KMS-11 (cell line): ENCODE data around the gene AP1S3.

ENCODE experiments used
- H2AFZ ChIP-seq: fragments of 200-600 bp; sonication (generic); 2 replicates; pipeline ENCODE4 v1.6.1; 2016; ENCODE audit warnings: antibody characterized with exemption, mixed run types, low read depth
- H3K27ac ChIP-seq: fragments of 200-600 bp; sonication (generic); 2 replicates; pipeline ENCODE4 v1.6.1; 2016; ENCODE audit warnings: mild to moderate bottlenecking, mixed run types
- H3K27me3 ChIP-seq: fragments of 200-600 bp; sonication (generic); 2 replicates; pipeline ENCODE4 v1.6.1; 2017; ENCODE audit warnings: mild to moderate bottlenecking, low read depth, mixed run types, moderate library complexity; ENCODE audit not compliant: insufficient read depth
- H3K36me3 ChIP-seq: fragments of 200-600 bp; sonication (generic); 2 replicates; pipeline ENCODE4 v1.6.1; 2017; ENCODE audit warnings: mild to moderate bottlenecking, mixed run types; ENCODE audit not compliant: insufficient read depth
- H3K4me1 ChIP-seq: fragments of 200-600 bp; sonication (generic); 2 replicates; pipeline ENCODE4 v1.6.1; 2016; ENCODE audit warnings: mild to moderate bottlenecking, low read depth, mixed run types; ENCODE audit not compliant: poor library complexity, severe bottlenecking
- H3K4me2 ChIP-seq: fragments of 200-600 bp; sonication (generic); 2 replicates; pipeline ENCODE4 v1.7.0; 2016; ENCODE audit warnings: mild to moderate bottlenecking, mixed run types
- H3K4me3 ChIP-seq: fragments of 200-600 bp; sonication (generic); IDR thresholded peaks from 2 replicates; pipeline ENCODE4 v1.6.1; 2017; ENCODE audit warnings: low read depth, low read length, mixed read lengths; ENCODE audit not compliant: insufficient read depth
- H3K79me2 ChIP-seq: fragments of 200-600 bp; sonication (generic); 2 replicates; pipeline ENCODE4 v1.6.1; 2016; ENCODE audit warnings: low read depth, mixed run types; ENCODE audit not compliant: insufficient read depth
- H3K9ac ChIP-seq: fragments of 200-600 bp; sonication (generic); 2 replicates; pipeline ENCODE4 v1.6.1; 2016; ENCODE audit warnings: mild to moderate bottlenecking, mixed run types
- H4K20me1 ChIP-seq: fragments of 200-600 bp; sonication (generic); 2 replicates; pipeline ENCODE4 v1.6.1; 2016; ENCODE audit warnings: mild to moderate bottlenecking, mixed run types; ENCODE audit not compliant: insufficient read depth
- CTCF ChIP-seq: fragments of 200-600 bp; sonication (generic); conservative IDR thresholded peaks from 2 replicates; pipeline ENCODE4 v1.6.1; 2017; ENCODE audit warnings: low read depth, mild to moderate bottlenecking, antibody characterized with exemption, low read length, moderate library complexity, mixed read lengths

Gene AP1S3

GRCh38 chr2:223727562-223727961 lies 109.8 kb downstream of the AP1S3 start:
- Histone ChIP-seq H3K4me2 (no peak overlapping the region), H3K4me1 (no peaks in the 10 kb centered on the region), H3K36me3 (no peaks in the 10 kb centered on the region), H3K4me3 (no peak overlapping the region), H4K20me1 (no peaks in the 10 kb centered on the region), H2AFZ (no peak overlapping the region), H3K27ac (no peak overlapping the region), H3K9ac (no peak overlapping the region), H3K79me2 (no peaks in the 10 kb centered on the region), H3K27me3 (no peaks in the 10 kb centered on the region)
- peak; percentile 63 for TF ChIP-seq CTCF

- no peak overlapping the region for H3K4me3 ChIP-seq
- no peaks in the 10 kb centered on the region for H3K36me3 ChIP-seq
- no peak overlapping the region for H2AFZ ChIP-seq
- H3K79me2 ChIP-seq: no peaks in the 10 kb centered on the region
- no peak overlapping the region for H3K4me2 ChIP-seq
- TF ChIP-seq CTCF: no peak
- no peak overlapping the region for H3K9ac ChIP-seq
- no peaks in the 10 kb centered on the region for H4K20me1 ChIP-seq
- no peaks in the 10 kb centered on the region for H3K4me1 ChIP-seq
- H3K27me3 ChIP-seq: no peaks in the 10 kb centered on the region
- H3K27ac ChIP-seq: no peak overlapping the region
Observed at GRCh38 chr2:223725986-223726970, 111.1 kb downstream of the AP1S3 start.

- no peak overlapping the region for H3K9ac ChIP-seq
- no peak for TF ChIP-seq CTCF
- no peak overlapping the region for H3K4me3 ChIP-seq
- no peaks in the 10 kb centered on the region for H3K4me1 ChIP-seq
- H3K79me2 ChIP-seq: no peaks in the 10 kb centered on the region
- no peak overlapping the region for H3K27ac ChIP-seq
- no peak overlapping the region for H3K4me2 ChIP-seq
- H3K27me3 ChIP-seq: no peaks in the 10 kb centered on the region
- no peaks in the 10 kb centered on the region for H4K20me1 ChIP-seq
- H2AFZ ChIP-seq: no peak overlapping the region
- H3K36me3 ChIP-seq: no peaks in the 10 kb centered on the region
Observed at GRCh38 chr2:223725494-223725893, 111.9 kb downstream of the AP1S3 start.

- Histone ChIP-seq H3K27me3 (no peaks in the 10 kb centered on the region), H2AFZ (no peak overlapping the region), H3K4me1 (no peaks in the 10 kb centered on the region), H3K4me2 (no peak overlapping the region), H4K20me1 (no peaks in the 10 kb centered on the region), H3K36me3 (no peaks in the 10 kb centered on the region), H3K4me3 (no peak overlapping the region), H3K9ac (no peak overlapping the region), H3K79me2 (no peaks in the 10 kb centered on the region), H3K27ac (no peak overlapping the region)
- no peak for TF ChIP-seq CTCF
Observed at GRCh38 chr2:223724861-223725260, 112.5 kb downstream of the AP1S3 start.
